PC-3 (cell line): ENCODE results near the gene MINK1.
"Not testable (repeated sequence)": the region's sequence is repeated elsewhere in the genome, so short reads cannot be mapped to it uniquely, and the experiment has no call there.

Experiments
- CTCF ChIP-seq: fragments of 300-600 bp; sonication (generic); conservative IDR thresholded peaks from 2 replicates; pipeline ENCODE4 v1.5.1; 2017; ENCODE audit warnings: antibody characterized with exemption, low read depth, mild to moderate bottlenecking, low read length
- EZH2 ChIP-seq: fragments of 300-600 bp; sonication (generic); IDR thresholded peaks from one replicate; pipeline ENCODE4 v1.6.1; 2017; ENCODE audit warnings: antibody characterized with exemption, mild to moderate bottlenecking, low read length; ENCODE audit not compliant: unreplicated experiment
- EZH2phosphoT487 ChIP-seq: fragments of 300-600 bp; sonication (generic); IDR thresholded peaks from 2 replicates; pipeline ENCODE4 v1.6.1; 2018; ENCODE audit warnings: mild to moderate bottlenecking, antibody characterized with exemption, low read length, borderline replicate concordance

- TF ChIP-seq CTCF, EZH2, EZH2phosphoT487: not testable (repeated sequence)
Observed at GRCh38 chr17:4832829-4833177, 337 bp upstream of the MINK1 start.
